HG03442 (cell line): Measurements from ENCODE around the gene FJX1.
"Not testable (repeated sequence)": the region's sequence is repeated elsewhere in the genome, so short reads cannot be mapped to it uniquely, and the experiment has no call there.

ENCODE experiments used
- ATAC-seq: cut with Tn5 transposase; IDR thresholded peaks from one replicate; pipeline ENCODE4 v1.9.1; 2021; ENCODE audit warnings: mild to moderate bottlenecking, moderate library complexity; ENCODE audit not compliant: unreplicated experiment

FJX1 gene

GRCh38 chr11:35663408-35663702 lies 45.1 kb downstream of the FJX1 start:
- no peak for ATAC-seq

DNA sequence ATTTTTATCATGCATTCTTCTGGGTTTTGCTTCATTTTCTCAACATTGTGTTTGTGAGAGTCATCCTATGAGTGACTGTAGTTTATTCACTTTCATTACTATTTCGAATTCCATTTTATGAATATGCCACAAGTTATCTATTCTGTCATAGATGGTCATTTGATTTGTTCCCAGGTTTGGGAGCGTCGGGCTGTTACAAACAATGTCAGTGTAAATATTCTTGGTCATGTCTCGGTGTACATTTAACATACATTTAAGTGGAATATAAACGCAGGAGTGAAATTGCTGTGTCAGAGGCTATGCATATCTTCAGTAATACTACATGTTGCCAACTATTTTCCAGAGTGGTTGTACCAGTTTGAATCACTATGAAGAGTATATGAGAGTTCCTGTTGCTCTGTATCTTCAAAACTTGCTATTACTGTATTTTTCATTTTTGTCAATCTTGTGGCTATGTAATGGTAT lies 46.7 kb downstream of the FJX1 start:
- ATAC-seq = no peak

DNA sequence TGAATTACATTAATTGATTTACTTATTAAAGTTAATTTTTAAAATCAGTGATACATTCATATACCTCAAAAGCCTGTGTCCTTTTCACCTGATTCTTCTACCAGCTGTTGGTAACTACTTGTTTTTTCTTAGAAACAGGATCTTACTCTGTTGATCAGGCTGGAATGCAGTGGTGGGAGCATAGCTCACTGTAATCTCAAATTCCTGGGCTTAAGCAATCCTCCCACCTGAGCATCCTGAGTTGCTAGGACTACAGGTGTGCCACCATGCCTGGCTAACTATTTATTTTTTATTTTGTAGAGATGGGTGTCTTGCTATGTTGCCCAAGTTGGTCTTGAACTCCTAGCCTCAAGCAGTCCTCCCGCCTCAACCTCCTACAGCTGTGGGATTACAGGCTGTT lies 49.0 kb downstream of the FJX1 start:
- ATAC-seq = no peak

- not testable (repeated sequence) for ATAC-seq
Observed at GRCh38 chr11:35668350-35668749, 50.1 kb downstream of the FJX1 start.
